ENCODE results near the gene BCAP31.
A peak's percentile ranks its signal among the peaks of the same experiment; 100 is the strongest.

The BCAP31 gene

DNA sequence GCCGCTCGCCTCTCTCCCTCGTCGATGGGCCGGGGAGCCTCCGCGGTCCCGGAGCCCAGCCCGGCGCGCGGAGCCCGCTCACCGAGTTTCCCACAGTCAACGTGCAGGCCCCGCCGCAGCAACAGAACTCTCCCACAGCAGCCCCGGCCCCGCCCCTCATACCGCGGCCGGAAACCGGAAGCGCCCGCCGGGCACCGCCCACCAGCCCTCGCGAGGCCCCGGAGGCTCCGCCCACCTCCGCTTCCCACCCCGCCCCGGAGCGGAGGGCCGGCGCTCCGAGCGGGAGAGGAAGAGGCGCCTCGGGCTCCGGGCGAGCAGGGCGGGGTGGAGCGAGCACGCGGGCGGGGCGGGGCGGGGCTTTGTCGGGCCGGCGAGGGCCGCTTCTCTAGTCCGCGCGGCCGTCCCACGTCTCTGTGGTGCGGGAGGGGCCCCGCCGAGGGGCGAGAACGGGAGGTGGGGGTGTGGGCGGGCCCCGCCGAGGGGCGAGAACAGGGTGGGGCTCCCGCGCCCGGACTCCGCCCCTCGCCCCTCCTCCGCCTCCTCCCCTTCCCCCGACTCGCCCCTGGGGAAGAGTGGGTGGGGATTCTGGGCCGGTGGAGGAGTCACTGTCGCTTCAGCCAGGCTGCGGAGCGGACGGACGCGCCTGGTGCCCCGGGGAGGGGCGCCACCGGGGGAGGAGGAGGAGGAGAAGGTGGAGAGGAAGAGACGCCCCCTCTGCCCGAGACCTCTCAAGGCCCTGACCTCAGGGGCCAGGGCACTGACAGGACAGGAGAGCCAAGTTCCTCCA is at the start of gene BCAP31, which contains the start of gene ABCD1:
Gene BCAP31, minus strand, starts transcription at position 136 of the 787 bp plus-strand sequence. CDS start 1,143 bp downstream, outside the sequence.
Gene ABCD1, plus strand, starts transcription at position 605 of the 787 bp plus-strand sequence. CDS start 411 bp downstream, outside the sequence.
- FAIRE-seq (peak; percentile 95), DNase-seq (ENCODE audit: extremely low spot score, insufficient read length, low read depth) (peak; percentile 80)

DNA sequence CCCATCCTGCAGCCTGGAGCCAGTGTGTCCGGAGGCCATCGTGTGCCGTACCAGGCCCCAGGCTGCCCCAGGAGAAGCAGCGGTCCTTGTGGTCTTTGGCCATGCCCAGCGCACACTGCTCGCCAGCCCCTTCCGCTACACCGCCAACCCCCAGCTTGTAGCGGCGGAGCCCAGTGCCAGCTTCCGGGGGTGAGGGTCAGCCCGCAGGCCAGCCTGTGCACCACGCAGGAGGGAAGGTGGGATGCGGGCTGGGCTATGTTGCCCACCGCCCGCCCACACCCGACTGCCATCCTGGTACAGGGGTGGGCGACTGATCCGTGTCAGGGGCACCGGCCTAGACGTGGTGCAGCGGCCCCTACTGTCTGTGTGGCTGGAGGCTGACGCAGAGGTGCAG is 49.0 kb upstream of the BCAP31 start:
- DNase-seq (ENCODE audit: extremely low spot score, insufficient read length, low read depth), result no peak
- FAIRE-seq, result no peak

DNA sequence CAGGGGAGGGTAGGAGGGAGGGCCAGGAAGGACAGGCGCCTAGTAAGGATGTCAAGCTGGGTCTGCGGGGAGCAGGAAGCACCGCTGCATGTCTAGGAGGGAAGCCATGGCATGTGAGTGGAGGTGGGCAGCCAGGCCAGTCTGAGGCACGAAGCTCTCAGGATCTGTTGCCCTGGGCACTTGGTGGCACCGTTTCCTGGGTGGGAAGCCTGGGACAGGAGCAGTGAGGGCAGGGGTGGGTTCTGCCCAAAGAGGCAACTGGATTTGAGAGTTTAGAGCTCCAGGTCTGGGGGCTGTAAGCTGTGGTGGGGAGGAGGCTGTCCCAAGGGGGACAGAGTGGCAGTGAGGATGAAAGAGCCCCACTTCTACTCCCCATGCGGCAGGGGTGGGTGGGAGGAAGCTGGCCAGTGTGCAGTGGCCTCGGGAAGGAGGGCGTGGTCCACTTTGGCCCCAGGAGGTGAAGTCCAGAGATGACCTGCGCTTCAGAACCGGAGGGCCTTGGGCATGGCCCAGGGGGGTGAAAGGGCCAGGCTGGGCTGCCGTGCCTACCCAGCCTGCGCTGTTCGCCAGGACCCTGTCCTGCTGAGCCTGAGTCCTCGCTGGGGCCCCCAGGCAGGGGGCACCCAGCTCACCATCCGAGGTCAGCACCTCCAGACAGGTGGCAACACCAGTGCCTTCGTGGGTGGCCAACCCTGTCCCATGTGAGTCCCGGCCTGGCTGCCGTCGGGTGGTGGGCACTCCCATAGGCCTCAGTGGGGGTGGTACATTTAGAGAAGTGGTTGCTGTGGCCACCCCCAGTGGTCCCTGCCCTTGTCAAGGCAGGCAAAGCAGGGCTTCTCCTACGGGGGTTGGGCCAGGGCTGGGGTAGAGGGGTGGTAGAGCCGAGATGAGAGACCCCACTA is 48.4 kb upstream of the BCAP31 start:
- no peak for DNase-seq (ENCODE audit: extremely low spot score, insufficient read length, low read depth)
- FAIRE-seq, result no peak

DNA sequence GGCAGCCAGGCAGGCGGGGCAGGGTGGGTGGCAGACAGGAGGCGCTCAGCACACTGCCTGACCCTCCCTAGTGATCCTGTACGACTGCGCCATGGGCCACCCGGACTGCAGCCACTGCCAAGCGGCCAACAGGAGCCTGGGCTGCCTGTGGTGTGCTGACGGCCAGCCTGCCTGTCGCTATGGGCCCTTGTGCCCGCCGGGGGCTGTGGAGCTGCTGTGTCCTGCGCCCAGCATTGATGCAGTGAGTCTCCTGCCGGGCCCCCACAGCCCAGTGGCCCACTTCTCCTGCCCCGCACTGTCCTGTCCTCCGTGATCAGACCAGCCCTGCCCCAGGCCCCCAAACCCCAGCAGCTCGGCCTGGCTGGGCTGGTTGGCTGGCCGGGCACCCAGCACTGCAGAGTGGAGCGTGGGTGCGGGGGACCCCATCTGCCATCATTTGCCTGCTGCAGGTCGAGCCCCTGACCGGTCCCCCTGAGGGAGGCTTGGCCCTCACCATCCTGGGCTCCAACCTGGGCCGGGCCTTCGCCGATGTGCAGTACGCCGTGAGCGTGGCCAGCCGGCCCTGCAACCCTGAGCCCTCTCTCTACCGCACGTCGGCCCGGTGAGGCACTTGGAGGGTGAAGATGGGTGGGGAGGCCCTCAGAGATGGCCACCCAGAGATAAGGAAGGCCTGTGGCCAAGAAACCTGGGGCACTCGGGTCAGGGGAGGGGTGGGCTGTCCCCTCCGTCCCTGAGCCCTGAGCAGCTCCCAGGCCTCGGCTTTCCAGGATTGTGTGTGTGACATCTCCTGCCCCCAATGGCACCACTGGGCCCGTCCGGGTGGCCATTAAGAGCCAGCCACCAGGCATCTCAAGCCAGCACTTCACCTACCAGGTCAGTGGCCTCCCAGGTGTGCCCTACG is 47.5 kb upstream of the BCAP31 start:
- no peak for DNase-seq (ENCODE audit: extremely low spot score, insufficient read length, low read depth)
- FAIRE-seq, result no peak

DNA sequence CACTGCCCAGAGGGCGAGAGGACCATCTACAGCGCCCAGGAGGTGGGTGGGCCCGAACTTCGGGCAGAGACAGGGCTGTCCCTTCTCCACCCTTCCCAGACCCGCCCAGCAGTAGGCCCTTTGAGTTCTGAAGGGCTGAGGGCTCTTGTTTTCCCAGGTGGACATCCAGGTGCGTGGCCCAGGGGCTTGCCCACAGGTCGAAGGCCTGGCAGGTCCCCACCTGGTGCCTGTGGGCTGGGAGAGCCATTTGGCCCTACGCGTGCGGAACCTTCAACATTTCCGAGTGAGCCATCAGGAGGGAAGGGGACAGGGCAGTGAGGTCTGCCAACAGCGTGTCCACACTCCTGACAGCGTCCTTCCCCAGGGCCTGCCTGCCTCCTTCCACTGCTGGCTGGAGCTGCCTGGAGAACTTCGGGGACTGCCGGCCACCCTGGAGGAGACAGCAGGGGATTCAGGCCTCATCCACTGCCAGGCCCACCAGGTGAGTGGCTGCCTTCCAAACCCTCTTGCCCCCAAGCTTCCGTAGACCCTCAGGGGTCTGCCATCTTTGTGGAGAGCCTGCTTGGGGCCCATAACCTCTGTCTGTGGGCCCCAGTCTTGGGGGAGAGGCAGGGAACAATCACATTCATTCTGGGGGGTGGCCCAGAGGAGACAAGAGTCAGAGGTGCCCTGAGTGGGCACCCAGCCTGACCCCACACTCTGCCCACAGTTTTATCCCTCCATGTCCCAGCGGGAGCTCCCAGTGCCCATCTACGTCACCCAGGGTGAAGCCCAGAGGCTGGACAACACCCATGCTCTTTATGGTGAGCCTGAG is 46.6 kb upstream of the BCAP31 start:
- FAIRE-seq (no peak), DNase-seq (ENCODE audit: extremely low spot score, insufficient read length, low read depth) (no peak)

DNA sequence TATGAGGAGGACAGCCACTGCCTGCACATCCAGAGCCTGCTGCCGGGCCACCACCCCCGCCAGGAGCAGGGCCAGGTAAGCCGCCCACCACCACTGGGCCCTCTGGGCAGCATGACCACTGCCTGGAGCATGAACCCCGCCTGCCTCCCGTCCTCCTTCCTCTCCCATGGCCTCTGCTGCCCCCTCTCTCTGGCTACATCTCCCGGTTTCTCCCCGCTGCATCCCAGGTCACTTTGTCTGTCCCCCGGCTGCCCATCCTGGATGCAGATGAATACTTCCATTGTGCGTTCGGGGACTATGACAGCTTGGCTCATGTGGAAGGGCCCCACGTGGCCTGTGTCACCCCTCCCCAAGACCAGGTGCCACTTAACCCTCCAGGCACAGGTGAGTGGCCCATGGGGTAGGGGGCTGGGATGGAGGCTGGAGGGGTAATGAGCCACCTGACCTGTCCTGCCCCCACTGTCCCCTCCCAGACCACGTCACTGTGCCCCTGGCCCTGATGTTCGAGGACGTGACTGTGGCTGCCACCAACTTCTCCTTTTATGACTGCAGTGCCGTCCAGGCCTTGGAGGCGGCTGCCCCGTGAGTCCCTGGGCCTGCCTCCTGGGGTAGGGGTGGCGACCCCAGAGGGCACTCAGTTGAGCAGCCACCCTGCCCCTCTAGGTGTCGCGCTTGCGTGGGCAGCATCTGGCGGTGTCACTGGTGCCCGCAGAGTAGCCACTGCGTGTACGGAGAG is 45.8 kb upstream of the BCAP31 start:
- FAIRE-seq (no peak), DNase-seq (ENCODE audit: extremely low spot score, insufficient read length, low read depth) (no peak)

DNA sequence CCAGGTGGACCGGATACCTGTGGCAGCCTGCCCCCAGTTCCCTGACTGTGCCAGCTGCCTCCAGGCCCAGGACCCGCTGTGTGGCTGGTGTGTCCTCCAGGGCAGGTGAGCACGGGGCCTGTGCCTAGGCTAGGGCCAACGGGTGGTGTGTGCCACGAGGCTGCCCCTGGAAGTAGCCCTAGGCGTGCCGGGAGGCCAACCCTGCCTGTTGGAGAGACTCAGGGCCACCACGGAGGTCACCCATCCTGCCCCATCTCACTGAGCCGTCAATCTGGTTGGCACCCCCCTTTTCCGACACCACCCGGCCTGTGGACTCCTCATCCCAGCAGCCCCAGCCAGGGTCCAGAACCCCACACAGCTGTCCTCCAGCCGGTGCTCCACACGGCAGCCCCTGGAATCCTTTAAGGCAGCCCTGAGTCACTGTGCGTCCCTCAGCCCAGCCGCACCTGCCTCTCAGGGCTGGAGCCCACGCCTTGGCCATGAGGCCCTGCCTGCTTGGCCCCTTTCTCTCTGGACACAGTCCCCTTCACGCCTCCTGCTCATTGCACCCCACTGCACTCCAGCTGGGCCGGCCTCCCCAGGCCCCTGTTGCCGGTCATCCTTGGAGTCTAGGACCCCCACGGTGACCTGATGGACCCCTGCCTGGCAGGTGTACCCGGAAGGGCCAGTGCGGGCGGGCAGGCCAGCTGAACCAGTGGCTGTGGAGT is 45.1 kb upstream of the BCAP31 start:
- DNase-seq (ENCODE audit: extremely low spot score, insufficient read length, low read depth), result no peak
- FAIRE-seq, result no peak

DNA sequence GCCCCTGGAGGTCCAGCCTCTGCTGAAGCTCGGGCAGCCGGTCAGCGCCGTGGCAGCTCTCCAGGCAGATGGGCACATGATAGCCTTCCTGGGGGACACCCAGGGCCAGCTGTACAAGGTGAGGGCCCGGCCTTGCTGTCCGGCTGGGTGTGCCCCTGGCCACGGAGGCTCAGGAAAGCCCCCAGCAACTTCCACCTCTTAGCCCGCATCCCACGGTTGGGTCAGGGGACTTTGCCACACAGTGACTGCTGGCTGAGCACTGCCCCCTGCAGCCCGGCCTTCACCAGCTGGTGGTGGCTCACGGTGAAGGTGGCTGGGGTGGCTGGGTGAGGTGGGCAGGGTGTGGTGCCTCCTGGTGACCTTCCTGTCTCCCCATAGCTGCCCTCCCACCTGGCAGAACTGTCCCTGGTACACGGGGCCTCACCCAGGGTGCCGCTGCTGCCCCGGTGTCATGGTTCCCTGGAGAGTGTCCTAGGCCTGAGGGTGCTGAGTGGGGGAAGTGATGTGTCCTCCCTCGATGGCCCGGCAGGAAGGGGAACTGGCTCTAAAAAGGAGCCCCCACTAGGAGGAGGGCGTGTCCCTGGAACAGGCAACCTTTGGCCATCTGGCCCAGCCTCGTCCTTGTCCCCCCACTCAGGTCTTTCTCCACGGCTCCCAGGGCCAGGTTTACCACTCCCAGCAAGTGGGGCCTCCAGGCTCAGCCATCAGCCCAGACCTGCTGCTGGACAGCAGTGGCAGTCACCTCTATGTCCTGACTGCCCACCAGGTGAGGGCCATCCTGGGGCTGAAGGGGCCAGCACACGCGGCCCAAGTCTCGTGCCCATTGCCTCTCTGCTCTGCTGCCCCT is 44.3 kb upstream of the BCAP31 start:
- no peak for FAIRE-seq
- DNase-seq (ENCODE audit: extremely low spot score, insufficient read length, low read depth), result no peak

DNA sequence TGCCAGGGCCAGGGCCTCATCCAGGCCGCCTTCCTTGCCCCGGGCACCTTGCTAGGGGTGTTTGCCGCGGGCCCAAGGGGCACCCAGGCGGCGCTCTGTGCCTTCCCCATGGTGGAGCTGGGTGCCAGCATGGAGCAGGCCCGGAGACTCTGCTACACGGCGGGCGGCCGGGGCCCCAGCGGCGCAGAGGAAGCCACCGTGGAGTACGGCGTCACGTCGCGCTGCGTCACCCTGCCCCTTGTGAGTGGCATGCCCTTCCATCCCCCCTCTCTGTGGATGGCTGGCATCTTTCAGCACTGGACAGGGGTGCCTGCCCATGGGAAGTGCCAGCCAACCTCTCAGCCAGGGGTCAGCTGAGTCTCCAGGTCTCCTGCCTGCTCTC is 43.5 kb upstream of the BCAP31 start:
- no peak for DNase-seq (ENCODE audit: extremely low spot score, insufficient read length, low read depth)
- FAIRE-seq, result no peak

DNA sequence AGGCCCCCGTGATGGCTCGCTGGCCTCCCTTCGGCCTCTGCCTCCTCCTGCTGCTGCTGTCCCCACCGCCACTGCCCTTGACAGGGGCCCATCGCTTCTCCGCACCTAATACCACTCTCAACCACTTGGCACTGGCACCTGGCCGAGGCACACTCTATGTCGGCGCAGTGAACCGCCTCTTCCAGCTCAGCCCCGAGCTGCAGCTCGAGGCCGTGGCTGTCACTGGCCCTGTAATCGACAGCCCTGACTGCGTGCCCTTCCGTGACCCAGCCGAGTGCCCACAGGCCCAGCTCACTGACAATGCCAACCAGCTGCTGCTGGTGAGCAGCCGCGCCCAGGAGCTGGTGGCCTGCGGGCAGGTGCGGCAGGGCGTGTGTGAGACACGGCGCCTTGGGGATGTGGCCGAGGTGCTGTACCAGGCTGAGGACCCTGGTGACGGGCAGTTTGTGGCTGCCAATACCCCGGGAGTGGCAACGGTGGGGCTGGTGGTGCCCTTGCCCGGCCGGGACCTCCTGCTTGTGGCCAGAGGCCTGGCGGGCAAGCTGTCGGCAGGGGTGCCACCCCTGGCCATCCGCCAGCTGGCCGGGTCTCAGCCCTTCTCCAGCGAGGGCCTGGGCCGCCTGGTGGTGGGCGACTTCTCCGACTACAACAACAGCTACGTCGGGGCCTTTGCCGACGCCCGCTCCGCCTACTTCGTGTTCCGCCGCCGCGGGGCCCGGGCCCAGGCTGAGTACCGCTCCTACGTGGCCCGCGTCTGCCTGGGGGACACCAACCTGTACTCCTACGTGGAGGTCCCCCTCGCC is 42.9 kb upstream of the BCAP31 start:
- DNase-seq (ENCODE audit: extremely low spot score, insufficient read length, low read depth) (no peak), FAIRE-seq (no peak)

DNA sequence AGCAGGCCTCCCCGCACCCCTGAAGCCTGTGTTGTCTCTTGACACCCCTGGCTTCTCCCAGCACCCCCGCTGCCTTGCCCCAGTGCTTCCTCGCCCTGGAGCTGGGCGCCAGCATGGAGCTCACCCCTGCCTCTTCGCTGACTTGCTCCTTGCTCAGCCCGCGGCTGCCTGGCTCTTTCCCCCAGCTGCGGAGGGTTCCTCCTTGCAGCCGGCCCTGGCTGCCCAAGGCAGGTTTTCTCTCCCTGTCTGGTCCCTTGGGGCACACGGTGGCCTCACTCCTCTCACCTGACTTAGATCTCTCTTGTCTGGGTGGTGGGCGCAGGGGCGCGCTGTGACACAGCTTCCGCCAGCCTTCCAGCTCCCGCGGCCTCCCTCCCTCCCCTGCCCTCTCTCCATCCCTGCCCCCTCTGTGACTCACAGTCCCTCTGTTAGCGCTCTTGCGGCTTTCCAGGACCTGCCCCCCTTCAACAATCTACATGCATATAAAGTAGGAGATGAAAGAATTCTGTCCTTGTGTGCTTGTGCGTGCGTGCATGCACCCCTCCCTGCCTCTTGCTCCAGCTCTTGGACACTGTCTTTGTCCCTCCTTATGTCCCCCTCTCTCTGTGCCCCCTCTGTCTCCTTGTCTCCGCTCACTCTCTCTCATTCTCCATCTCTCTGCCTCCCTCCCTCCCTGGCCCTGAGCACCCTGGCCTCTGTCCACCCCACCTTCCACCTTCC is 42.1 kb upstream of the BCAP31 start:
- DNase-seq (ENCODE audit: extremely low spot score, insufficient read length, low read depth) (no peak), FAIRE-seq (no peak)

DNA sequence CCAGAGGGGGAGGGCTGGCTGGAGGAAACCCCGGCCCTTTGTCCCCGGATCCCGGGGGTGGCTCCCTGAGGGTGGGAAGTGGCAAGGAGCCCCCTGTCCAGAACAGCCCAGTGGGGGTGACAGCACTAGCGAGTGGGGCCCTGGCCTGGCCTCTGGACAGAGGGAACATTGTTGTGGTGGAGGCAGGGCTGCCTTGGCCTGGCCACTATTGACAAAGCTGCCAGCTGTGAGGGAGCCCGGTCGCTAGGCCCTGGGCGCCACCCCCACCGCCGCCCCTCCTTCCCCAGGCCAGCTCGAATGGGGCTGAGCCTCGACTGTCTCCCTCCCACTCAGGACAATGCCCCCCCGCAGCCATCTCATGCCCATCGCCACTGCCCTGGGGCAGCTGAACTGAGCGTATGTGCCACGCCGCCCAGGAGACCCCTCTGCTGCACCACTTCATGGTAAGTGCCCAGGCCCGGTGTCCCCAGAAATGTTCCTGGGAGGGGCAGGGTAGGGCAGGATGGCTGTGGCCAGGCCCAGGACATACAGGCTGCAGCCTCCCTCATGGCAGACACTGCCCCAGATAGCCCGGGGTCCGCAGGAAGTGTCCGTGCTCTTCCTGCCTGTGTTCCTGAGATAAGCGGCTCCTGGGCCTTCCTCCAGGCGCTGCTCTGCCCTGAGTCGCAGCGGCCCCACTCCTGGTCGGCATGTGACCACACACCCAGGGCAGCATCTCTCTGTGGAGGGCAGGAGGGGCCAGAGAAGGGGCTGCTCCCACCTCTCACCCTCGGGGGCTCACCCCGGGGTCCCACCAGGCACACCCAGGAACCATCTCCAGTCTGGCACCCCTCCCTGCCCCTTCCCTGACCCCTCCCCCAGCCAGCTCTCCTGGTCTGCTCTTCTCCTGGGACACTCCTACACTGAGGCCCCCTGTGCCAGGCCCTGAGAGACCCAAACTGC is 41.2 kb upstream of the BCAP31 start:
- FAIRE-seq (no peak), DNase-seq (ENCODE audit: extremely low spot score, insufficient read length, low read depth) (no peak)

DNA sequence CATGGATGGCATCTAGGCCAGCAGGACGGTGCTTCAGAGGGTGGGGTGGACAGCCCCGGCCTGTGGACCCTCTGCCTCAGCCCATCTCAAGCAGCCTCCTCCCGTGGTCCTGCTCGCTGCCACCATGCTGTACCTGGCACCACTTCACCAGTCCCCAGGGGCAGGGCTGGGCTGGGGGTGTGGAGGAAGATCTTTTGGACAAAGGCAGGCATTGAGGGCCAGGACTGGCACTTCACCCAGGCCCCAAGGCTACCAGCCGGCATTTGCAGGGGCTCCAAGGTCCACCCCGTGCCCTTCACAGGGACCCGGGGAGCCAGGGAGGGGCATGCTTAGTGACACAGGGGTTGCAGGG is 40.6 kb upstream of the BCAP31 start:
- no peak for FAIRE-seq
- no peak for DNase-seq (ENCODE audit: extremely low spot score, insufficient read length, low read depth)

DNA sequence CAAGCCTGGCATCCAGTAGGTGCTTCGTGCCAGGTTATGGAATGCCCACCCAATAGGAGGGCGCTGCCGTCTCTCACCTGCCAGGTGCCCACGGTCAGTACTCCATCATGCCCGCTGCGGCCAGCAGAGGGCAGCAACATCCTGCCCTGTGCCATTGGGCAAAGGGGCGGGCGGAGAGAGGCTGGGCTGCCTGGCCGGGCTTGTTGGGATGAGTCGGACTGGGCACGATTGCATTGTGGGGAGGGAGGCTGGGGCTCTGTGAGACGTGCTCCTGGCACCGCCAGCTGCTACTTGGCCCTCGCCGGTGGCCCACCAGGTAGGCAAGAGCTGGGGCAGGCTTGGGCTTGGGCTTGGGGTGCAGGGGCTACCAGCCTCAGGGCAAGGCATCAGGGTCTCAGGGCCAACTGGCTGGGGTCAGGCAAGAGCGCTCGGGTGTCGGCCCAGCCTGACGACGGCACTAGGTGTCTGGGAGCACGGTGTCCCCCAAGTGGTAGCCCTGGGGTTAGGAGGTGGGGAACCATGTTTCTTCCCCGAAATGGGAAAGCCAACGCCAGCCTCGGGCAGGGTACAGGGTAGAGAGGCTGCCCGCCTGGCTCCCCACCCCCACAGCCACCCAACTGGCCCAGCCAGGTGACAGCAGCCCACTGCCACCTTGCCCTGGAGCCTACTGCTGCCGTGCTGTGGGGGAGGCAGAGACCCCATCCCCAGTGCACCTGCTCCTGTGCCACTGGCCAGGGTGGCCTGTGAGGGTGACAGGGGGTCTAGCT is 40.0 kb upstream of the BCAP31 start, which contains the start of gene PLXNB3:
Gene PLXNB3, plus strand, starts transcription at position 261 of the 767 bp plus-strand sequence. CDS start 1,287 bp downstream, outside the sequence.
- peak; percentile 77 for FAIRE-seq
- DNase-seq (ENCODE audit: extremely low spot score, insufficient read length, low read depth), result peak; percentile 39
